HG02970 (cell line): Measurements from ENCODE around the gene PLEKHG4.

Experiments
- ATAC-seq: cut with Tn5 transposase; IDR thresholded peaks from one replicate; pipeline ENCODE4 v1.9.1; 2021; ENCODE audit warnings: mild to moderate bottlenecking, moderate library complexity, moderate number of reproducible peaks; ENCODE audit not compliant: unreplicated experiment, low FRiP score

Gene PLEKHG4

DNA sequence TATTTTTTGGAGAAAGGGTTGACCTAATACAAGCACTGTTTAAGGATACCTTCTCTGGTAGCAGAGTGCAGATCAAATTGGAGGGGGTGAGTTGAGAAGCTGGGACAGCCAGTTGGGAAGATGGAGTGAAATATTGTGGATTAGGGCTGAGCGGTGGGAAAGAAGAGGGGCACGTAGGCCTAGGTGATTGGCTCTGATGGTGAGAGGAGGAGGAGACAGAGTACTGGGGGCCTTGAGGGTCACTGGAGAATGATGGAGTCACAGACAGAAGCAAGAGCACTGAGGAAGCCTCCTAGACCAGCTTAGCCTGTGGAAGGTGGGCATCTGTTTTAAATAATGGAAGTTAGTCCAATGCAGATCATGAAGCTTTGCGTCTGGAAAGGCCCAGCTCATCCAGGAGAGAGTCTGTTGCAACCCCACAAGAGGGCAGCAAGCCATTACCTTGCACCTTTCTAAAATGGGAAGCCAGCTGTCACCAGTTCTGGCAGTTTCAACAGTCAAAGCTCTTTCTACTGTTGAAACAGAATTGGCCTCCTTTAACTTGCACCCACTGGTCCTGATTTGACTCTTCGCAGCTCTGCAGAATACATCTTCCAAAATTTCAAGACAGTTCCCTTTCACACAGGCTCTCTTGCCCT, 18.8 kb upstream of the PLEKHG4 start:
- no peak for ATAC-seq

- no peak for ATAC-seq
Measured at GRCh38 chr16:67263201-67263600, 16.1 kb upstream of the PLEKHG4 start.

- no peak for ATAC-seq
Measured at GRCh38 chr16:67264277-67264676, 15.1 kb upstream of the PLEKHG4 start.

- ATAC-seq, result no peak
Measured at GRCh38 chr16:67264866-67265265, 14.5 kb upstream of the PLEKHG4 start.

GRCh38 chr16:67265834-67266233, 13.5 kb upstream of the PLEKHG4 start:
- ATAC-seq, result no peak

DNA sequence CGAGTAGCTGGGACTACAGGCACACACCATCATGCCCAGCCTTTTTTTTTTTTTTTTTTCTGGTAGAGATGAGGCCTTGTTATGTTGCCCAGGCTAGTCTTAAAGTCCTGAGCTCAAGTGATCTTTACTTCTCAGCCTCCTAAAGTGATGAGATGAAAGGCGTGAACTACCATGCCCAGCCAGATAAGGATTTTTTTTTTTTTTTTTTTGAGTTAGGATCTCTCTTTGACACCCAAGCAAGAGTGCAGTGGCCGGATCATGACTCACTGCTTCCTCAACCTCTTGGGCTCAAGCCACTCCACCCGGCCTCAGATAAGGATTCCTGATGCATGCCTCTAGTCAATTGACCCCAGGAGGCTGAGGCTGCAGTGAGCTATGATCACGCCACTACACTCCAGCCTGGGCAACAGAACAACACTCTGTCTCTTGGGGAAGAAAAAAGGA, 11.2 kb upstream of the PLEKHG4 start:
- ATAC-seq, result no peak

- ATAC-seq, result no peak
Measured at GRCh38 chr16:67269766-67270165, 9.6 kb upstream of the PLEKHG4 start.

GRCh38 chr16:67270931-67271338, 8.4 kb upstream of the PLEKHG4 start:
- ATAC-seq, result no peak

DNA sequence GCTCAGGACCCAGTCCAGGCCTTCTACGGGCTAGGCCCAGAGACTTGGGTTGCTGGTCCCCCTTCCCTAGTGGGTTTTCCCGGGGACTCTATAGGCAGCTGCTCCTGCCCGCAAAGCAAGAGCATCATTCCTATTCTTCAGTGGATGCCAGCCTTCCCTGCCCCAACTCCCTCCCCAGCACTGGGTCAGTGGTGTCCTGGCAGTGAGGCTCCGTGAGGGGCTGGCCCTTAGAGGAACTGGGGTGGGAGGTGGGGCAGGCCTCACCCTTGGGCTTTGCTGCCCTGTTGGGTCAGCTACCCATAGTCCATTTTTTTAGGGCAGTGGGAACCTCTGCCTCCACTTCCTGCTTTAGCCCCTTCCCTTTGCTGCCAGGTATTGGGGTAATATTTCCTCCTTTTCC, 7.9 kb upstream of the PLEKHG4 start:
- no peak for ATAC-seq

DNA sequence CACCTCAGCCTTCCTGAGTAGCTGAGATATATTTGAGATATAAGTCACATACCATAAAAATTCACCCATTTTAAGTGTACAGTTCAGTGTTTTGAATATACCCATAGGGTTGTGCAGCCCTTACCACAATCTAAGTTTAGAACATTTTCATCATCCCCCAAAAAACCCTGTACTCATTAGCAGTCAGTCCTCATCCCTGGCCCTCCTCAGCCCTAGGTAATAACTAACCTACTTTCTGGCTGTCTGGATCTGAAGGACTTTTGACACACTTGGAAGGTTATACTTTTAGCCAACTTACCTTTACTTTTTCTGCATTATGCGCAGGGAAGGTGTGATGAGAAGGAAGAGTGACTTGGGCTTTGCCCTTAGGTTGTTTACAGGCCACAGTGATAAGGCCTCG, 4.0 kb upstream of the PLEKHG4 start:
- ATAC-seq, result no peak

DNA sequence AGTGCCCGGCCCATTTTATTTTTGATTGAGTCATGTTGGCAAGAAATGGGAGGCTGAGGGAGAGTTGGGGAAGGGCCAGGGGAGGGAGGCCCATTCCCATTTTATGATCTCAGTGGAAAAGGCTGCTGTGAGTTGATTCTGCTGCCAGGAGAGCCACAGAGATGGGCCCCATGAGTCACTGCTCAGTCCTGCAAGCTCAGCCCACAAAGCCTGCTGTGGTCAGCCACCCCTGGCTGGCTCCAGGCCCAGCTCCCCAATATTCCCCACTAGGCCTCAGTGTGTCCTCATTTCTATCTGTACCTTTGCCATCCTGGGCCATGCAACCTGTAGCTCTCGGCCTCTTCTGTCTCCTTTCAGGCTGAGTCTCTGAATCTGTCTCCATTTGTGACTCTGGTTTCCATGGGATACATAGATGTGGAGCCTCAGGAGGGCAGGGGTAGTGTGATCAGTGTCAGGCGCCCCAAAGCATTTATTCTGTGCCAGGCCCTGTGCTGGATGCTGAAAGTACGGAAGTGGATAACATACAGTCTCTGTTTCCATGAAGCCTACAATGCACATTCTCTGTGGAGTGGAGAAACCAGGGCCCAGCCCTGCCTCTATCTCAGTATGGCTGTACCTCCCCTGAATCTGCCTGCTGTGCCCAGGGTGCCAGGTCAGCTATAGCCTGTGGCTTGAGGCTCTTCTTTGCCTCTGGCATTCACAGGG, 1.9 kb upstream of the PLEKHG4 start:
- ATAC-seq, result no peak

DNA sequence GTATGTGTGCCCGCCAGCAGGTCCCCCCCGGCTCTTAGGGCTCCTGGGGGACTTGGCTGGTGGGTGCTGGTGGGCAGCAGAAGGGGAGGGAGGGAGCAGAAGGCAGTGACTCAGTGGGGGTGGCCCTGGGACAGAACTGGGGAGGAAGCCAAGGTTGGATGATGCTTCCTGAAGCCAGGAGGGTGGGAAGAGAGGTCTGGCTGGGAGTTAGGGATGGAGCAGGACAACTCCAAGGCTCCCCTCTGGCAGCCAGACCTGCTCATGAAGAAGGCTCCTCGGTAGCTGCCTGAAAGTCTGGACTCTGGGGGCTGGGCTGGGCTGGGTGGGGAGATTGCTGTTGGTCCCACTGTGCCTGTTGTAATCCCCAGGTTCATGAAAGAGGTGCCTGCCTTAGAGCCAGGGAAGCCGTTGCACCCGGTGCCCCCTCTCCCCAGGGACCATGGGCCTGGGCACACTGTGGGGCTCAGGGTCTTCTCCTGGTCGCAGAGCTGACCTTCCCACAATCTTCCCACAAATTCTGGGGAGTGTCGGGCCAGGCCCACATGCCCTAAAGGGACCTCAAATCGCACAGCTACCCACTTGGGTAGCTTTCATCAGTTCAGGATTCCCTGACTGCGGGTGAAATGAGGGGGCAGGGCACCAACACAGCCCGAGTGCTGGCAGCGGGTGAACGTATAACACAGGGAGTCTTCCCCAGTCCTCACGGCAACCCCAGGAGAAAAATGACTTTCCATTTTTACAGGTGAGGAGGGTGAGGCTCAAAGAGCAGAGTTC, 1.1 kb upstream of the PLEKHG4 start:
- peak; percentile 7 for ATAC-seq

DNA sequence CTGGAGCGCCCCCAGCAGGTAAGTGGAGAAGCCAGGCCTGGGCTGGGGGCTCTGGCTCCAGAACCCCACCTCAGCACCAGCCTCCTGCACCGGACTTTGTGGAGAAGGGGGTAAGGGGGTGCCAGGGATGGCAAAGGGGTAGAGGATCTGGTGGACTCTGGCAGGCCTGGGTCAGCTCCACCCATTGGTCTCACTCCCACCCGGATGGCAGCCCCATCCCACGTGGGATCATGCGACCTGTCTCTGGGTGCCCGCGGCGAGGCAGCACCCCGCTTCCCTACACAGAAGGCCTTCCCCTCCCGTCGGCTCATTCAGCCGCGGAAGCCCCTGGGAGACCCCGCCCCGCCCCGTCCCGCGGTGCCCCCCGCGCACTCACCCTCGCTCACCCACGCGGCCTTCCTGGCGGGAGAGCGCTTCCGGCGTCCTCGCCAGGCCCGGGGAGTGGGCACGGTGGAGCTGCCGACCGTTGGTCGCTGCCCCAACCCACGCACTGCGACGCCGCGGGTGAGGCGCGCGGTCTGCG, 498 bp upstream of the PLEKHG4 start:
- peak; percentile 17 for ATAC-seq

DNA sequence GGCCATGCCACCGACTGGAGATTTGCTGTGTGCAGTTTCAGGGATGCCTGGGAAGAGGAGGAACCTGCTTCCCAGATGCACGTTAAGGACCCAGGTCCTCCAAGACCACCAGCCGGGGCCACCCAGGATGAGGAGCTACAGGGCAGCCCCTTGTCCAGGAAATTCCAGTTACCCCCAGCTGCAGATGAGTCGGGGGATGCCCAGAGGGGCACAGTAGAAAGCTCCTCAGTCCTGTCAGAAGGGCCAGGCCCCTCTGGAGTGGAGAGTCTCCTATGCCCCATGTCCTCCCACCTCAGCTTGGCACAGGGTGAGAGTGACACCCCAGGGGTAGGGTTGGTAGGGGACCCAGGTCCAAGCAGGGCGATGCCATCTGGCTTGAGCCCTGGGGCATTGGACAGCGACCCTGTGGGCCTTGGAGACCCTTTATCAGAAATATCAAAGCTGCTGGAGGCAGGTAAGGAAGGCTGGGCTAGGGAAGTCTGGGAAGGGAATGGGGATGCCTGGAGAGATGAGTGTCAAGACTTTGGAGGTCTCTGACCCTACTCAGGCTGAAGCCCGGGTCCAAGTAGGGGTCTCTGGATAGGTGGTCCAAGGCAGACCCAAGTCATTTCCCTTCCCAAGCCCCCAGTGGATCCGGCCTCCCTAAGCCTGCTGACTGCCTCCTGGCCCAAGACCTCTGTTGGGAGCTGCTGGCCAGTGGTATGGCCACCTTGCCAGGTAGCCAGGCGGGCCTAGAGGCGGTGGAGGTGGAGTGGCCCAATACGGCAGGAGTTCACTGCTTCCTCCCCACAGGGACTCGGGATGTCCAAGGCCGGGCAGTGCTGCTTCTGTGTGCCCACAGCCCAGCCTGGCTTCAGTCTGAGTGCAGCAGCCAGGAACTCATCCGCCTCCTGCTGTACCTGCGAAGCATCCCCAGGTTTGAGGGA, 1.0 kb downstream of the PLEKHG4 start:
- no peak for ATAC-seq

DNA sequence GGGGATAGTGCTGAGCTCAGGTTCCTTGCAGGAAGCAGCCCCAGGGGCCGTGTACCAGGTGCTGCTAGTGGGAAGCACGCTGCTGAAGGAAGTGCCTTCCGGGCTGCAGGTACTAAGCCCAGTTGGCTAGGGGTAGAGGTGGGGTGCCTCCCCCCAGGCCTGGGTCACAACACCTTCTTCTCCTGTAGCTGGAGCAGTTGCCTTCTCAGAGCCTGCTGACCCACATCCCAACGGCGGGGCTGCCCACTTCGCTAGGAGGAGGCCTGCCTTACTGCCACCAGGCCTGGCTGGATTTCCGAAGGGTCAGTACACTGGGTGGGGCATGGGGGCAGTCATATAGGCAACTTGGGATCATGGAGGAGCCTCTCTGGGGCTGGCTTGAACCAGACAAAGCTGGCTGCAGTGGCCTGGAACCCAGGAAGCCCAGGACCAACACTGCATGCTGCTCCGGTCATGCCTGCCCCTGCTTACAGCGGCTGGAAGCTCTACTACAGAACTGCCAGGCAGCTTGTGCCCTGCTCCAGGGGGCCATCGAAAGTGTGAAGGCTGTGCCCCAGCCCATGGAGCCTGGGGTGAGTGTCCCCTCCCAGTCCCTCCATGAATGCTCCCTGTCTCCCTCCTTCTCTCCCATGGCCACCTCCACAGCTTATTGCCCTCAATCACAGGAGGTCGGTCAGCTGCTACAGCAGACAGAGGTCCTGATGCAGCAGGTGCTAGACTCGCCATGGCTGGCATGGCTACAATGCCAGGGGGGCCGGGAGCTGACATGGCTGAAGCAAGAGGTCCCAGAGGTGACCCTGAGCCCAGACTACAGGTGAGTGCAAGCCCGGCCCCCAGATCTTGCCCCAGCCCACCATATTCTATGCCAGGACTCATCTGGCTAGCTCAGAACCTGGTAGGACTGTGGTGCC, 2.5 kb downstream of the PLEKHG4 start:
- ATAC-seq, result no peak

GRCh38 chr16:67282447-67282805, 3.1 kb downstream of the PLEKHG4 start:
- no peak for ATAC-seq

- no peak for ATAC-seq
Measured at GRCh38 chr16:67283039-67283825, 3.9 kb downstream of the PLEKHG4 start.

GRCh38 chr16:67283826-67284555, 4.7 kb downstream of the PLEKHG4 start:
- ATAC-seq, result no peak
